ENCODE data around the gene UBALD2. TPM values are rescaled to one million over a fixed set of nuclear protein-coding genes. Genes with fewer than 3 reads are reported as not detected.

The UBALD2 gene
- 18.3 and 25.6 TPM in 2 replicates for total RNA-seq

GRCh38 chr17:76264755-76265623, at the start of gene UBALD2:
Gene UBALD2, plus strand, starts transcription at chr17:76265348. Its CDS starts 158 bp downstream, at chr17:76265506.

GRCh38 chr17:76240461-76241203, 24.5 kb upstream of the UBALD2 start, which contains the start of gene RNF157:
Gene RNF157, minus strand, starts transcription at chr17:76240493. Its CDS starts 253 bp downstream, at chr17:76240240.

GRCh38 chr17:76307966-76308338, 42.8 kb downstream of the UBALD2 start, which contains the start of gene QRICH2:
Gene QRICH2, minus strand, starts transcription at chr17:76308276. Its CDS starts 278 bp downstream, at chr17:76307998.

Other genes with a start within 250 kb of the UBALD2 start
- gene EVPL, start 238.0 kb upstream of the UBALD2 start, total RNA-seq = not detected in 2 replicates
- gene SRP68, start 192.8 kb upstream of the UBALD2 start, total RNA-seq = 24.4 and 24.7 TPM in 2 replicates
- gene GALR2, start 190.6 kb upstream of the UBALD2 start, total RNA-seq = 0.17 TPM in 1 of 2 replicates, not detected in the other
- gene ZACN, start 186.2 kb upstream of the UBALD2 start, total RNA-seq = not detected in 2 replicates
- gene EXOC7, start 161.6 kb upstream of the UBALD2 start, total RNA-seq = 42.8 and 44.0 TPM in 2 replicates
- gene FOXJ1, start 124.1 kb upstream of the UBALD2 start, total RNA-seq = under 0.01 and 0.17 TPM in 2 replicates
- gene RNF157, start 24.9 kb upstream of the UBALD2 start, total RNA-seq = 1.0 and 2.5 TPM in 2 replicates
- gene QRICH2, start 42.9 kb downstream of the UBALD2 start, total RNA-seq = 0.59 and 0.84 TPM in 2 replicates
- 16.1 and 18.6 TPM in 2 replicates for gene PRPSAP1, start 88.6 kb downstream of the UBALD2 start, total RNA-seq
- gene SPHK1, start 119.3 kb downstream of the UBALD2 start, total RNA-seq = 13.1 and 14.6 TPM in 2 replicates
- gene UBE2O, start 187.8 kb downstream of the UBALD2 start, total RNA-seq = 9.9 and 13.1 TPM in 2 replicates
- not detected in 2 replicates for gene AANAT, start 202.3 kb downstream of the UBALD2 start, total RNA-seq
- gene RHBDF2, start 236.1 kb downstream of the UBALD2 start, total RNA-seq = 12.1 and 12.8 TPM in 2 replicates